OCI-LY1 (cell line): ENCODE measurements around the gene ARL17B.
"Not testable (repeated sequence)": the region's sequence is repeated elsewhere in the genome, so short reads cannot be mapped to it uniquely, and the experiment has no call there.

ENCODE experiments used
- CTCF ChIP-seq: fragments of 200-600 bp; sonication (generic), shearing (Covaris generic); IDR thresholded peaks from 2 replicates; pipeline ENCODE4 v1.5.1; 2017; ENCODE audit warnings: mild to moderate bottlenecking, antibody characterized with exemption, low read length, moderate library complexity, mixed read lengths
- EZH2 ChIP-seq: fragments of 200-600 bp; sonication (generic), shearing (Covaris generic); IDR thresholded peaks from 2 replicates; pipeline ENCODE4 v1.8.0; 2017; ENCODE audit warnings: borderline replicate concordance, mixed run types, mild to moderate bottlenecking, antibody characterized with exemption, low read length, moderate library complexity, mixed read lengths

GRCh38 chr17:46385491-46385890, 23.9 kb upstream of the ARL17B start:
- not testable (repeated sequence) for TF ChIP-seq CTCF, EZH2
